Central memory CD8-positive, alpha-beta T cell (primary cell): ENCODE results near the gene COPZ1.

Source experiments
- ATAC-seq: fragments of 150-1000 bp; cut with Tn5 transposase; replicated peaks from 2 replicates; pipeline ENCODE4 v1.10.0; 2022; ENCODE audit warnings: mild to moderate bottlenecking, moderate FRiP score, moderate number of reproducible peaks; ENCODE audit not compliant: poor library complexity, severe bottlenecking; ENCODE audit errors: extremely low read depth
- DNase-seq, 2 donors: peaks; one replicate each; pipeline ENCODE4 v3.0.0; 2021; ENCODE audit warnings: low spot score in 2 of 2
- H3K27ac Mint-ChIP-seq: one replicate; pipeline ENCODE4 v1.8.0; 2022; ENCODE audit warnings: low read depth, mild to moderate bottlenecking, moderate library complexity, mixed read lengths
- H3K27me3 Mint-ChIP-seq: one replicate; pipeline ENCODE4 v1.8.0; 2022; ENCODE audit warnings: mixed read lengths
- H3K36me3 Mint-ChIP-seq: one replicate; pipeline ENCODE4 v1.8.0; 2022; ENCODE audit warnings: mild to moderate bottlenecking, moderate library complexity, mixed read lengths; ENCODE audit not compliant: insufficient read depth
- H3K4me1 Mint-ChIP-seq: one replicate; pipeline ENCODE4 v1.8.0; 2022; ENCODE audit warnings: mixed read lengths
- H3K4me3 Mint-ChIP-seq: one replicate; pipeline ENCODE4 v1.8.0; 2022; ENCODE audit warnings: mild to moderate bottlenecking, moderate library complexity, mixed read lengths
- H3K9me3 Mint-ChIP-seq: one replicate; pipeline ENCODE4 v1.8.0; 2022; ENCODE audit warnings: mixed read lengths

COPZ1 gene

DNA sequence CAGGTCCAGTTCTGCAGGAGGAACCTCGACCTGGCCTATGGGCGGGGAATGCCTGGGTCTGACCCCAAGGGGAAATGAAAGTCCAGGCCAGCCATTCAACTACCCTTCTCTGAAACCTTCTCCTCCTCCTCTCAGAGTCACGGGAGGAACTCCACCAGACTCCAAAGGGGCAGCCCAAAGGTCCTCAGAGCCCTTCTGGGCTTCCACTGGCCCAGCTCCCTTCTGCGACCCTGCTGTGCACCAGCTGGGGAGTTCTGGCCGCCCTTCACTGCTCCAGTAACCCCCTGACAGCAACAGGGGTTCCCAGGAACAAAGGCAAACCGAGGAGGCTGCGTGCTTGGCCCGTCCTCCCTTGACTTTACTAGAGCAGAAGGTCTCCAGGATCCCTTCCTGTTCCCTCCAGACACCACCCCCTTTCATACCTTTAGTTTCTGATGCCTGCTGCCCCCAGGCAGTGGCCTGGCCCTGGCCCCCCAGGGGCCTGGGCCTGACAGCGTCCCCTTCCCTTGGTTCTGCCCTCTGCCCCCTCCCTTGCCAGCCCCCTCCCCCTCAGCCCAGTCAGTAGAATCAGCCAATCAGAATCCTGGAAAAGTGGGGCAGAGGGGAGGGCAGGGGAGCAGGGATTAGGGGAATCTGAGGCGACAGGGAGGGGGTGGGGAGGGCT is 60.5 kb downstream of the COPZ1 start:
- DNase-seq (no peak), ATAC-seq (no peak)
- no peaks in the 10 kb centered on the region for H3K9me3 Mint-ChIP-seq
- peaks cover 2% of the 10 kb centered on the region for H3K36me3 Mint-ChIP-seq
- no peak overlapping the region for H3K4me3 Mint-ChIP-seq
- H3K27ac Mint-ChIP-seq, result no peak overlapping the region
- no peaks in the 10 kb centered on the region for H3K27me3 Mint-ChIP-seq
- H3K4me1 Mint-ChIP-seq, result peaks cover 9% of the 10 kb centered on the region

DNA sequence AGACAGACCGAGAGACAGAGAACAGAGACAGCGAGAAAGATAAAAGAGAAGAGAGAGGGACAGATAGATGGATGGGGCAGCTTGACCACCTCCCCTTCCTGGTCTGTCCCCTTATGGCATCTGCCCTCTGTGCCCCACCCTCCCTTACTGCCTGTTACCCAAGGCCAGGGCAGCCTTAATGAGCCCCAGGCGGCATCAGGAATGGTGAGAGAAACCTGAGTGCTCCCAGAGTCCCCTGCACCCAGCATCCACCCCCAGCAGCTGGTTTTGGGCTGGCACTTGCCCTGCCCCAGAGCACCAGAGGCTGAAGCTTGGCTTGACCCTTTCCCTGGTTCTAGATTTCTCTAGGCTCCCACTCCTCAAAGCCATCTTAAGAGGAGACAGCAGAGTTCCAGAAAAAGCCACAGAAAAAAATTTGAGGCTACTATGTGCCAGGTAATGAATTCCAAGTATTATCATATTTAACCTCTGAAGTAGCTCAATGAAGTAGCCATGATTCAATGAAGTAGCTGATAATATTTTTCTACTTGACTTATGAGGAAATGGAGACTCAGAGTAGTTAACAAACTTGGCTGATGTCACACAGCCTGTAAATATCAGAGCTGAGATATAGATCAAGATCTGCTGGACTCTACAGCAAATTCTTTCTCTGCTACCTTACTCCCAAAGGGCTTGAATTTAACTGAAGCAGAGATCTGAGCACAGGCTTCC is 61.6 kb downstream of the COPZ1 start:
- no peak overlapping the region for H3K27ac Mint-ChIP-seq
- DNase-seq, result no peak
- peaks cover 17% of the 10 kb centered on the region for H3K4me1 Mint-ChIP-seq
- no peak for ATAC-seq
- H3K9me3 Mint-ChIP-seq, result no peaks in the 10 kb centered on the region
- H3K4me3 Mint-ChIP-seq, result no peak overlapping the region
- H3K36me3 Mint-ChIP-seq, result peaks cover 2% of the 10 kb centered on the region
- no peaks in the 10 kb centered on the region for H3K27me3 Mint-ChIP-seq

DNA sequence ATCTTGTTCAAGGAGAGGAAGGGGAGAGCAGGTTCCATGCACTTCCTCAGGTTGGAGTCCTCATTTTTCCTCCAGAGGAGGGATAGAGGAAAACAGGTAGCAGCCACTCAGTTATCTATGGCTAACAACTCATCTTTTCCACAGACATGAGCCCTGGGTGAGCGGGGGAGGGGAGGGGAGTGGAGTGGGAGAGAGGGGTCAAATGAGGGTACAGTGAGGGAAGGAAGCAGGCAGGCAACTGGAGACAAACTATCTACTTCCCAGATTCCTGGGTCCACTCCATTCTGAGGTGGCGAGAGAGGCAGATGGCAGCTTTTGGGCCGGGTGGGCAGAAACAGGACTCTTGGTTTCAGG is 62.2 kb downstream of the COPZ1 start:
- Mint-ChIP-seq H3K27me3 (no peaks in the 10 kb centered on the region), H3K4me3 (no peak overlapping the region), H3K9me3 (no peaks in the 10 kb centered on the region), H3K4me1 (peaks cover 23% of the 10 kb centered on the region), H3K27ac (no peak overlapping the region), H3K36me3 (peaks cover 2% of the 10 kb centered on the region)
- DNase-seq (no peak), ATAC-seq (no peak)

GRCh38 chr12:54388237-54389133 is 63.6 kb downstream of the COPZ1 start:
- Mint-ChIP-seq H3K27me3 (no peaks in the 10 kb centered on the region), H3K36me3 (peaks cover 3% of the 10 kb centered on the region), H3K4me3 (no peak overlapping the region), H3K9me3 (no peaks in the 10 kb centered on the region), H3K27ac (no peak overlapping the region), H3K4me1 (peaks cover 24% of the 10 kb centered on the region)
- ATAC-seq (no peak), DNase-seq (no peak)

DNA sequence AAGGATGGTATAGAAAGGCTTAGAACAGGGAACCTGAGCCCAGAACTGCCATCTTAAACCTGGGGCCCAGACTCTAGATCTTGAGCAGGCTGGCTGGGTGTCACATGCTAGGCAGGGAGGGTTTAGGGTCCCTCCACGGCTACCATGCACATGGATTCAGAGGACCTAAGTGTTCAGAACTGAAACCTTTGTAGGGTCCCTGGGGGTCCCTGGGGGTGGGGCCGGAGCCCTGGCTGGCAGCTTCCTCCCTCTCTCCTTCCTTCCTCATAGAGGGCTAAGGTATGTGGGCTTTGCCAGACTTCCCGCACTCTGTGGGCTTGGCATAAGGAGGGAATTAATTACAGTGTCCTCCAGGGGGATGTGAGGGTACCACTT is 64.2 kb downstream of the COPZ1 start:
- H3K36me3 Mint-ChIP-seq, result peaks cover 3% of the 10 kb centered on the region
- H3K9me3 Mint-ChIP-seq, result no peaks in the 10 kb centered on the region
- no peak overlapping the region for H3K4me3 Mint-ChIP-seq
- peaks cover 30% of the 10 kb centered on the region for H3K4me1 Mint-ChIP-seq
- no peak for ATAC-seq
- H3K27me3 Mint-ChIP-seq, result no peaks in the 10 kb centered on the region
- H3K27ac Mint-ChIP-seq, result peak overlapping the region; percentile 23
- DNase-seq, result no peak

- DNase-seq, result no peak
- peak overlapping the region; percentile 47 for H3K4me3 Mint-ChIP-seq
- H3K36me3 Mint-ChIP-seq, result peaks cover 5% of the 10 kb centered on the region
- peak overlapping the region; percentile 23 for H3K27ac Mint-ChIP-seq
- H3K9me3 Mint-ChIP-seq, result no peaks in the 10 kb centered on the region
- peaks cover 33% of the 10 kb centered on the region for H3K4me1 Mint-ChIP-seq
- H3K27me3 Mint-ChIP-seq, result no peaks in the 10 kb centered on the region
- ATAC-seq, result no peak
These were observed 64.8 kb downstream of the COPZ1 start for GRCh38 chr12:54389607-54390175.

DNA sequence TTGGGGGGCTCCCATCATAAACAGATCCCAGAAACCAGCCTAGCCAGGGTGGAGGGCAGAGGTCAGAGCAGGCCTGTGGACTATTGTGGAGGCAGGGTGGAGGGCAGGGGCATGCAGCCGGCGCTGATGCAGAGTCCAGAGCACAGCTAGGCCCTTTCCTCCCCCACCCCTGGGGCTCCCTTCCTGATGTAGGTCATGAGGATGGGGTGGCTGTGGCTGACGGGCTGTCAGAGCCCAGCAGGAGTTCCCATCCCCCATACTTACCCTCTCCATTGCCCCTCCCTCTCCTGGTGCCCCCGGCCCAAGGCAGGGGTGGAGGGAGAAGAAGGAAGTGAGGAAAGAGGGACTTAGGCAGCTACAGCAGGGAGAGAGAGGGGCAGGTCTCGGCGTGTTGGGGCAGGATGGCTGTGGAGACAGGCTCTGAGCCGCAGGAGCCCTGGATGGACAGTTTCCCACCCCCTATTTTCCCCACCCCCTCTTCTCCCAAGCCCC is 65.3 kb downstream of the COPZ1 start:
- Mint-ChIP-seq H3K36me3 (peaks cover 10% of the 10 kb centered on the region), H3K27ac (peak overlapping the region; percentile 23), H3K4me1 (peaks cover 33% of the 10 kb centered on the region), H3K27me3 (no peaks in the 10 kb centered on the region), H3K4me3 (peak overlapping the region; percentile 47), H3K9me3 (no peaks in the 10 kb centered on the region)
- DNase-seq, result no peak
- ATAC-seq, result no peak

DNA sequence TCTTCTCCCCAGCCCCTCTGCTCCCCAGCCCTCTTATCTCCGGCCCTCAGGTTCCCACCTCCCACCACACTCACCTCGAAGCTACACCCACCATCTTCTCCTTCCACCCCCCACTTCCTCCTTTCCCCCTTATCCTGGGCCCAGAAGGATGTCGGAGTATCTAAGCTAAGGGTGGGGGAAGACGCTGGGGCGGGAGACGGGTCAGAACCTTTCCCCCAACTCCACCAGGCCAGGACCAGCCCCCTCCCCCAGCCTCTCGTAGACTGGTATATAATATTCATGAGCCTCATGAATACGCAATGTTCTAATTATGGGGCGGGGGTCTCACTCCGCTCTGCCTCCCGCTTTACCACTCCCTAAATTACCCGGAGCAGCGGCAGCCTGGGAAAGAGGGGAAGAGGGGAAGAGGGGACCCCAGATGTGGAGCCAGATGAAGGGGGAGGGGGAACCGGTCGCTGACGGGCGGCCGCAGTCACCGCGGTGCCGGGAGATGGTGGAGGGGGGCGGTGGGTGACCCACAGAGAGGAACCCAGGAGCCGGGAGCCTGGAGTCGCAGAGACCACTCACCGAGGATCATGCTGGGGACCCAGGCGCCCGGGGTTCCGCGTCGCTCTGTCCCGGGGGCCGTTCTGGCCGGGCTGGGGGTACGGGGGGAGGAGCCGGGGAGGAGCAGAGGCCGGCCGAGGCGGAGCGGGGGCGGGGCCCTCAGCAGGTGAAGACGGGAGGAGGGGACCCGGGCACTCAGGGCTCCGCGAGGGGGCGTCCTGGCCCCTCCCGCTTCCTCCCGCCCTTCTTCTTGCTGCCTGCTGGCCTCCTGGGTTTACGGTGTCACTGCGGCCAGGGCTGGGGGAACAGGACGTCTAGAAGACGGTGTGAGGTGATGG is 66.0 kb downstream of the COPZ1 start:
- H3K4me1 Mint-ChIP-seq, result peaks cover 33% of the 10 kb centered on the region

GRCh38 chr12:54392485-54393206 is 67.7 kb downstream of the COPZ1 start:
- peaks cover 24% of the 10 kb centered on the region for H3K36me3 Mint-ChIP-seq
- no peak overlapping the region for H3K4me3 Mint-ChIP-seq
- no peaks in the 10 kb centered on the region for H3K9me3 Mint-ChIP-seq
- DNase-seq (no peak), ATAC-seq (no peak)
- no peak overlapping the region for H3K27ac Mint-ChIP-seq
- H3K4me1 Mint-ChIP-seq, result peaks cover 37% of the 10 kb centered on the region
- no peaks in the 10 kb centered on the region for H3K27me3 Mint-ChIP-seq

More for the DNA sequence above, 66.0 kb downstream of the COPZ1 start:
- no peaks in the 10 kb centered on the region for H3K9me3 Mint-ChIP-seq
- H3K4me3 Mint-ChIP-seq, result peak overlapping the region; percentile 47
- peaks cover 14% of the 10 kb centered on the region for H3K36me3 Mint-ChIP-seq
- peak; percentile 68 for ATAC-seq
- no peaks in the 10 kb centered on the region for H3K27me3 Mint-ChIP-seq
- DNase-seq, result peak; percentile 20 to 38
- peak overlapping the region; percentile 34 for H3K27ac Mint-ChIP-seq

DNA sequence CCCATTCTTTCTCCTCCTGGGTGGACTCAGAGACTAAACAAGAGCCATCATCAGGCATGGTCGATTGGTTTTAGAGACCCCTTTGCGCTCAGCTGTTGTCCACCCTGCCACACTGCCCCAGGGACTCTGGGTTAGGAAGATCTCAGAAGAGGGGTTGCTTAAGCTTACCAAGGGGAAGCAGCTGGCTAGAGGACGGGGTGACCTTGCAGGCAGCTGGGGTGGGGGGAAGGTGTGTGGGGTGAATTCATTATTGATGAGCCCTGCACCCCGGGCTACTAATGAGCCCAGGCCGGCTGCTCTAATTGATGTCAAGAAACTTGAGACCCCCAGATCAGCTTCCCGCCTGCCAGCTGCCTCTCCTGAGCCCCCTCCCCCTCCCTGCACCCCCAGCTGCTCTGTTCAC is 68.3 kb downstream of the COPZ1 start:
- Mint-ChIP-seq H3K9me3 (no peaks in the 10 kb centered on the region), H3K27me3 (no peaks in the 10 kb centered on the region), H3K36me3 (peaks cover 30% of the 10 kb centered on the region), H3K4me3 (no peak overlapping the region), H3K27ac (no peak overlapping the region), H3K4me1 (peaks cover 37% of the 10 kb centered on the region)
- ATAC-seq (no peak), DNase-seq (no peak)

DNA sequence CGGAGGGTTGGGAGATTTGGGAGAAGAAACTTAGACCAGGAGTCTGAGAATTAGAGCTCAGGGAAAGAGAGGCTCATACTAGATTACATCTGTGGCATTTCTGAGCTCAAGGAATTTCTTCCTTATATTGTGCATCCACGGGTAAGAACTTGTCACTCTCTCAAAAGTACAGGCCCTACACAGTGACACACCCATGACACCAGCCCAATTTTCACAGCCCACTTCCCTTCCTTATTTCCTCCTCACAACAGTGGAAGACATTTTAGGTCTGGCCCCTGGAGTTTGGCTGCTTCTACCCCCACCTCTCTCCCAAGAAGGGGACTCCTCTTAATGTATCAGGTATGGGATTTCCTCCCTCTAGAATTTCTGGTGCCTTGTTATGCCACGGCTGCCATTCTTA is 68.8 kb downstream of the COPZ1 start:
- DNase-seq (no peak), ATAC-seq (no peak)
- Mint-ChIP-seq H3K4me3 (no peak overlapping the region), H3K36me3 (peaks cover 35% of the 10 kb centered on the region), H3K9me3 (no peaks in the 10 kb centered on the region), H3K27ac (no peak overlapping the region), H3K27me3 (no peaks in the 10 kb centered on the region), H3K4me1 (peaks cover 37% of the 10 kb centered on the region)
